GM21619 (cell line): ENCODE measurements around the gene STAC3.

Source experiments
- ATAC-seq: cut with Tn5 transposase; IDR thresholded peaks from one replicate; pipeline ENCODE4 v1.9.1; 2021; ENCODE audit not compliant: unreplicated experiment

Gene STAC3

GRCh38 chr12:57195611-57196371, 55.2 kb downstream of the STAC3 start:
- no peak for ATAC-seq

- ATAC-seq: no peak
Measured at GRCh38 chr12:57195186-57195585, 55.8 kb downstream of the STAC3 start.

GRCh38 chr12:57194253-57194652, 56.7 kb downstream of the STAC3 start:
- no peak for ATAC-seq

GRCh38 chr12:57193706-57194245, 57.2 kb downstream of the STAC3 start:
- ATAC-seq: no peak
